OCI-LY7 (cell line): ENCODE data around the gene TMEM42. TPM values are rescaled to one million over a fixed set of nuclear protein-coding genes. Genes with fewer than 3 reads are reported as not detected.

Experiments
- BruUV-seq: library from RNA; stranded (reverse); fragments of 400-500 nt; replicated peaks from 2 replicates; lab custom pipeline; 2021; lab: Mats Ljungman, UMichigan
- CTCF ChIA-PET: fragments of 300-600 bp; sonication (Branson Sonifier 250); formaldehyde crosslinking; loops from one replicate; lab custom pipeline; 2022; ENCODE audit warnings: antibody characterized with exemption; ENCODE audit not compliant: unreplicated experiment; lab: Charles Lee
- POLR2A ChIA-PET: fragments of 300-600 bp; sonication (Branson Sonifier 250); formaldehyde crosslinking; loops from one replicate; lab custom pipeline; 2022; ENCODE audit warnings: antibody characterized with exemption; lab: Charles Lee
- DNase-seq: peaks from one replicate; pipeline ENCODE4 v3.0.0-alpha.2; 2015; ENCODE audit warnings: low spot score
- H2AFZ ChIP-seq: fragments of 200-600 bp; sonication (generic), shearing (Covaris generic); 2 replicates; pipeline ENCODE4 v1.6.1; 2014; ENCODE audit warnings: mild to moderate bottlenecking, antibody characterized with exemption, low read length, moderate library complexity
- H3K27ac ChIP-seq: fragments of 200-600 bp; sonication (generic); 2 replicates; pipeline ENCODE4 v1.5.1; 2014; ENCODE audit warnings: mixed run types, low read depth, mild to moderate bottlenecking, moderate library complexity, low read length, inconsistent platforms; ENCODE audit not compliant: poor library complexity, severe bottlenecking
- H3K36me3 ChIP-seq: fragments of 200-600 bp; sonication (generic); 2 replicates; pipeline ENCODE4 v1.6.1; 2014; ENCODE audit warnings: mild to moderate bottlenecking, antibody characterized with exemption, low read length, moderate library complexity, mixed read lengths; ENCODE audit not compliant: insufficient read depth
- H3K4me1 ChIP-seq: fragments of 200-600 bp; sonication (generic); 2 replicates; pipeline ENCODE4 v1.5.1; 2014; ENCODE audit warnings: mild to moderate bottlenecking, low read length; ENCODE audit not compliant: insufficient read depth, poor library complexity, severe bottlenecking
- H3K4me2 ChIP-seq: fragments of 200-600 bp; sonication (generic); 2 replicates; pipeline ENCODE4 v1.6.1; 2014; ENCODE audit warnings: mild to moderate bottlenecking, low read length
- H3K4me3 ChIP-seq: fragments of 200-600 bp; sonication (generic); 2 replicates; pipeline ENCODE4 v1.5.1; 2014; ENCODE audit warnings: mild to moderate bottlenecking, low read depth, low read length; ENCODE audit not compliant: poor library complexity, severe bottlenecking
- H3K79me2 ChIP-seq: fragments of 200-600 bp; sonication (generic); 2 replicates; pipeline ENCODE4 v1.6.1; 2016; ENCODE audit warnings: low read depth, mild to moderate bottlenecking, low read length, moderate library complexity, mixed read lengths; ENCODE audit not compliant: insufficient read depth
- H3K9me2 ChIP-seq: fragments of 200-600 bp; sonication (generic); 2 replicates; pipeline ENCODE4 v1.6.1; 2016; ENCODE audit warnings: mild to moderate bottlenecking, low read length, mixed read lengths; ENCODE audit not compliant: insufficient read depth
- H3K9me3 ChIP-seq: fragments of 200-600 bp; sonication (generic); 2 replicates; pipeline ENCODE4 v1.6.1; 2014; ENCODE audit warnings: mild to moderate bottlenecking, mixed run types, low read length, mixed read lengths
- H4K20me1 ChIP-seq: fragments of 200-600 bp; sonication (generic); 2 replicates; pipeline ENCODE4 v1.6.1; 2014; ENCODE audit warnings: mild to moderate bottlenecking, antibody characterized with exemption, low read length, moderate library complexity, mixed read lengths; ENCODE audit not compliant: insufficient read depth
- CTCF ChIP-seq: fragments of 200-600 bp; sonication (generic); conservative IDR thresholded peaks from 2 replicates; pipeline ENCODE4 v1.5.1; 2014; ENCODE audit warnings: mild to moderate bottlenecking, antibody characterized with exemption, low read length, moderate library complexity, mixed read lengths
- EZH2phosphoT487 ChIP-seq: fragments of 200-600 bp; sonication (generic); IDR thresholded peaks from 2 replicates; pipeline ENCODE4 v1.6.1; 2018; ENCODE audit warnings: low read depth, borderline replicate concordance, mild to moderate bottlenecking, mixed run types, antibody characterized with exemption, low read length, moderate library complexity, mixed read lengths
- intact Hi-C: fragments of 100-400 bp; cut with micrococcal nuclease; formaldehyde crosslinking; loops from one replicate; pipeline ENCODE4 v1.10.0; 2022; ENCODE audit not compliant: unreplicated experiment
- total RNA-seq, 2 experiments: library from RNA; depleted of rRNA in 1 of 2; stranded (reverse); fragments of >200 nt in 1 of 2; shearing (Covaris generic) in 1 of 2; gene quantifications; 2 replicates each; pipeline ENCODE4 v1.2.3, GENCODE V29; 2014 to 2022

The TMEM42 gene
- total RNA-seq, 2 experiments from 2014 or later: 19.3 to 21.2 TPM

- Histone ChIP-seq H3K4me3 (no peak overlapping the region), H3K79me2 (no peaks in the 10 kb centered on the region), H2AFZ (no peak overlapping the region), H3K4me1 (no peaks in the 10 kb centered on the region), H3K27ac (no peak overlapping the region), H3K36me3 (no peaks in the 10 kb centered on the region), H3K4me2 (no peak overlapping the region), H3K9me3 (no peaks in the 10 kb centered on the region), H3K9me2 (no peaks in the 10 kb centered on the region), H4K20me1 (no peaks in the 10 kb centered on the region)
- ChIA-PET POLR2A (no interaction called here), CTCF (no interaction called here)
- no peak for DNase-seq
- intact Hi-C loops: no loop called here
- BruUV-seq: no TSS peak
- TF ChIP-seq EZH2phosphoT487 (no peak), CTCF (no peak)
Observed at GRCh38 chr3:44890852-44891251, 29.1 kb downstream of the TMEM42 start.

- TF ChIP-seq CTCF (no peak), EZH2phosphoT487 (no peak)
- POLR2A ChIA-PET: interaction anchor here (0.7 kb wide), 1 partner anchor 444 kb away, joined by 4 read pairs; no protein-coding TSS in a partner anchor
- DNase-seq: no peak
- no TSS peak for BruUV-seq
- Histone ChIP-seq H3K4me2 (no peak overlapping the region), H4K20me1 (no peaks in the 10 kb centered on the region), H3K36me3 (no peaks in the 10 kb centered on the region), H3K4me3 (no peak overlapping the region), H3K9me3 (no peaks in the 10 kb centered on the region), H3K79me2 (no peaks in the 10 kb centered on the region), H3K27ac (no peak overlapping the region), H3K9me2 (no peaks in the 10 kb centered on the region), H2AFZ (no peak overlapping the region), H3K4me1 (no peaks in the 10 kb centered on the region)
- intact Hi-C loops: no loop called here
- CTCF ChIA-PET: no interaction called here
Observed at GRCh38 chr3:44892689-44893088, 31.0 kb downstream of the TMEM42 start.

DNA sequence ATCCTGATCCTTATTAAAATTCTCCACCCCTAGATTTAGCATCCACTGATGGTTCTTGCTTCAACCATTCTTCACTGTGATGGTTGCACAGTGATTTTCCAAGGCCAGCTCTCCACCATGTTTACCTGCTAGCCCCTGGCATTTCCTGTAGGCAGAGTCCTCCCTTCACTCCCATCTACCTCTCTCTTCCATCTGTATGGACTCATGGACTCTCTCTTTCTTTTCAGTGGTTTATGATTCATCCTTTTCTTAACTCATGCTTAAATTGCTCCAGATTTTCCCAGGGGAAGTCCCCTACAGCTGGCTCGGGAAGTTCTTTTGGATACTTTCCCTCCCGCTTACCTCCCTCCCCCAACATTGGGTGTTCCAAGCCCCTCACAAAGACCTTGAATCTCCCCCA is 31.4 kb downstream of the TMEM42 start:
- Histone ChIP-seq H3K9me2 (no peaks in the 10 kb centered on the region), H2AFZ (no peak overlapping the region), H3K27ac (no peak overlapping the region), H3K79me2 (no peaks in the 10 kb centered on the region), H3K9me3 (no peaks in the 10 kb centered on the region), H4K20me1 (no peaks in the 10 kb centered on the region), H3K4me1 (no peaks in the 10 kb centered on the region), H3K4me2 (no peak overlapping the region), H3K36me3 (no peaks in the 10 kb centered on the region), H3K4me3 (no peak overlapping the region)
- POLR2A ChIA-PET: no interaction called here
- no peak for DNase-seq
- CTCF ChIA-PET: no interaction called here
- intact Hi-C loops: no loop called here
- TF ChIP-seq CTCF: no peak
- TF ChIP-seq EZH2phosphoT487: no peak
- BruUV-seq: no TSS peak
